Daoy (cell line): ENCODE data around the gene LMO3. TPM values are rescaled to one million over a fixed set of nuclear protein-coding genes. Genes with fewer than 3 reads are reported as not detected.

Source experiments
- DNase-seq: peaks from one replicate; pipeline ENCODE4 v3.0.0-alpha.2; 2015; ENCODE audit warnings: low read depth
- total RNA-seq: library from RNA; depleted of rRNA; stranded (reverse); fragments of >200 nt; shearing (Covaris generic); gene quantifications from 2 replicates; pipeline ENCODE4 v1.2.3, GENCODE V29; 2014

The LMO3 gene
- total RNA-seq, 1 experiment from 2014 or later: 1.1 TPM

- no peak for DNase-seq
Observed at GRCh38 chr12:16600525-16600924, 5.4 kb downstream of the LMO3 start.

- DNase-seq: no peak
Observed at GRCh38 chr12:16599081-16599480, 6.9 kb downstream of the LMO3 start.

GRCh38 chr12:16594797-16595196 is 11.2 kb downstream of the LMO3 start:
- no peak for DNase-seq

GRCh38 chr12:16593546-16593945 is 12.4 kb downstream of the LMO3 start:
- no peak for DNase-seq

GRCh38 chr12:16590645-16591044 is 15.3 kb downstream of the LMO3 start:
- DNase-seq: no peak

GRCh38 chr12:16588812-16589211 is 17.1 kb downstream of the LMO3 start:
- DNase-seq: no peak

GRCh38 chr12:16587514-16587913 is 18.4 kb downstream of the LMO3 start:
- no peak for DNase-seq

- DNase-seq: no peak
Observed at GRCh38 chr12:16587110-16587453, 18.9 kb downstream of the LMO3 start.

- DNase-seq: no peak
Observed at GRCh38 chr12:16586350-16587109, 19.4 kb downstream of the LMO3 start.

- no peak for DNase-seq
Observed at GRCh38 chr12:16585781-16586180, 20.2 kb downstream of the LMO3 start.

GRCh38 chr12:16583969-16584745 is 21.8 kb downstream of the LMO3 start:
- DNase-seq: no peak

GRCh38 chr12:16581416-16581815 is 24.5 kb downstream of the LMO3 start:
- no peak for DNase-seq

- DNase-seq: no peak
Observed at GRCh38 chr12:16579041-16579440, 26.9 kb downstream of the LMO3 start.

- DNase-seq: no peak
Observed at GRCh38 chr12:16573398-16574077, 32.4 kb downstream of the LMO3 start.

- DNase-seq: no peak
Observed at GRCh38 chr12:16568873-16569272, 37.1 kb downstream of the LMO3 start.

- DNase-seq: no peak
Observed at GRCh38 chr12:16564675-16565074, 41.3 kb downstream of the LMO3 start.

GRCh38 chr12:16563504-16563903 is 42.5 kb downstream of the LMO3 start:
- DNase-seq: no peak

- DNase-seq: no peak
Observed at GRCh38 chr12:16562921-16563320, 43.0 kb downstream of the LMO3 start.

- no peak for DNase-seq
Observed at GRCh38 chr12:16562435-16562834, 43.5 kb downstream of the LMO3 start.

GRCh38 chr12:16560273-16560672 is 45.7 kb downstream of the LMO3 start:
- no peak for DNase-seq

GRCh38 chr12:16555630-16556029 is 50.3 kb downstream of the LMO3 start:
- DNase-seq: no peak

- peak; percentile 23 for DNase-seq
Observed at GRCh38 chr12:16553457-16553856, 52.5 kb downstream of the LMO3 start.

- DNase-seq: no peak
Observed at GRCh38 chr12:16552301-16552700, 53.7 kb downstream of the LMO3 start.
